ENCODE data around the gene IPMK. TPM values are rescaled to one million over a fixed set of nuclear protein-coding genes. Genes with fewer than 3 reads are reported as not detected.

The IPMK gene
- total and polyA plus RNA-seq, 3 experiments from 2014 or later, result 1.6 to 7.6 (median 7.0) TPM

DNA sequence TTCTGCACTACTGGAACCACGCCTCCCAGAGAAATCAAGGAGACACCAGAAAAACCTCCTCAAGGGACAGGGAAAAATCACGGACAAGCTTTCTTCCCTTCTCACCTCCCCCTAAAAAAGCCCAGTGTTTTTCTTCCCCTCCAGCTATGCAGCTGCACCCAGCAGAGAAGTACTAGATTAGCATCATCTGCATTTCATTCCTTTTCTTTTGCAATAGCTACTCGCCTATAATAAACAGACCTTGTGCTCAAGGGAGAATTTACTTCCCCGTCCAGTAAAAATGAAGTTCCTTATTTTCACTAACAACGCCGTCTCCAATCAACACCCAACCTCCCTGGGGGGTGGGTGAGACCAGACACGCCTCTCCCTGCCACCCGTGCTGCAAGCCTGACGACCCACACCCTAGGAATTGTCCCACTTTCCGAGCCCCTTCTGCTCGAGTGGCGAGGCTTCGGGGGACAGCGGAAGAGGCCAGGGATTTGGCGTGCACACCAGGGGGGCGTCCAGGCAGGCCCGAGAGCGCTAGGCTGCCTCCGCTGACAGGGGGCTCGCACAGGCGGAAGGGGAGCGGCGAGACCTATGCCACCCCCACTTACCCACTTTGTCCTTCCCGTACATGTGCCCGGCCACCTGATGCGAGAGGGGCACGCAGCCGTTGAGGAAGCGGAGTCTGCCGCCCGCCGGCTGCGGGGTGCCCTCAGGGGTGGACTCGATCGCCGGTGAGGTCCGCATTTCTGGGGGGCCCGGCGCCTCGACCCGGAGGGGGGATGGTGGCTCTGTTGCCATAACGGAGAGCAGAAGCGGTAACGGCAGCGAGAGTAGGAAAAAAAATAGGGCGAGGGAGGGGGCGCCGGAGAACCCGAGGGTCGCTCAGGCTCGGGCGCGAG lies 625 bp downstream of the IPMK start:
- H3K27ac Mint-ChIP-seq, result peak overlapping the region; percentile 96 to 99 (median 98)
- POLR2A ChIA-PET, result interaction anchor here (0.8 to 2.5 kb wide), 3 partner anchors 54 to 120 kb away, joined by 3 to 25 read pairs (median 3); partner anchors contain the start of gene TFAM
- peaks cover 0 to 25% (median 0%) of the 10 kb centered on the region in 3 donors for H3K36me3 Mint-ChIP-seq
- CTCF ChIA-PET, result interaction anchor here (0.8 kb wide), 1 partner anchor 32 kb away, joined by 3 read pairs; no protein-coding TSS in a partner anchor
- peak overlapping the region; percentile 92 to 99 (median 98) for H3K4me3 Mint-ChIP-seq
- no peaks in the 10 kb centered on the region for H3K9me3 Mint-ChIP-seq
- peak; percentile 24 to 67 (median 48) for DNase-seq
- Histone ChIP-seq H3K9me3 (ENCODE audit: low read length) (no peaks in the 10 kb centered on the region), H3K4me1 (ENCODE audit: insufficient read depth, low read length) (peaks cover 32% of the 10 kb centered on the region), H3K27me3 (ENCODE audit: insufficient read depth, low read length, poor library complexity, severe bottlenecking) (no peaks in the 10 kb centered on the region), H3K36me3 (ENCODE audit: insufficient read depth, low read length) (no peaks in the 10 kb centered on the region), H3K27ac (ENCODE audit: low read depth, low read length) (peak overlapping the region; percentile 85), H3K4me3 (ENCODE audit: low read length) (peak overlapping the region; percentile 77)
- H3K4me1 Mint-ChIP-seq, result peaks cover 41 to 71% (median 69%) of the 10 kb centered on the region in 3 donors
- no peaks in the 10 kb centered on the region for H3K27me3 Mint-ChIP-seq

GRCh38 chr10:58266003-58266825 lies 1.5 kb downstream of the IPMK start:
- Mint-ChIP-seq H3K4me1 (peaks cover 41 to 77% (median 72%) of the 10 kb centered on the region in 3 donors), H3K9me3 (no peaks in the 10 kb centered on the region), H3K4me3 (peak overlapping the region; percentile 92 to 99 (median 98)), H3K27me3 (no peaks in the 10 kb centered on the region), H3K36me3 (peaks cover 0 to 25% (median 0%) of the 10 kb centered on the region in 3 donors), H3K27ac (peak overlapping the region; percentile 96 to 99 (median 98))
- POLR2A ChIA-PET, result no interaction called here
- no peaks in the 10 kb centered on the region for H3K36me3 ChIP-seq (ENCODE audit: insufficient read depth, low read length)
- DNase-seq, result peak in 2 of 5 donors; percentile 28 to 35
- peak overlapping the region; percentile 77 for H3K4me3 ChIP-seq (ENCODE audit: low read length)
- no peaks in the 10 kb centered on the region for H3K27me3 ChIP-seq (ENCODE audit: insufficient read depth, low read length, poor library complexity, severe bottlenecking)
- peaks cover 32% of the 10 kb centered on the region for H3K4me1 ChIP-seq (ENCODE audit: insufficient read depth, low read length)
- CTCF ChIA-PET, result no interaction called here
- H3K27ac ChIP-seq (ENCODE audit: low read depth, low read length), result peak overlapping the region; percentile 85
- H3K9me3 ChIP-seq (ENCODE audit: low read length), result no peaks in the 10 kb centered on the region

- no peaks in the 10 kb centered on the region for H3K9me3 ChIP-seq (ENCODE audit: low read length)
- peak overlapping the region in 5 of 7 donors; percentile 1 to 67 (median 29) for H3K4me3 Mint-ChIP-seq
- H3K27ac ChIP-seq (ENCODE audit: low read depth, low read length), result peak overlapping the region; percentile 85
- no peaks in the 10 kb centered on the region for H3K27me3 Mint-ChIP-seq
- peaks cover 26% of the 10 kb centered on the region for H3K4me1 ChIP-seq (ENCODE audit: insufficient read depth, low read length)
- peak overlapping the region in 5 of 8 donors; percentile 7 to 76 (median 29) for H3K27ac Mint-ChIP-seq
- no peaks in the 10 kb centered on the region for H3K27me3 ChIP-seq (ENCODE audit: insufficient read depth, low read length, poor library complexity, severe bottlenecking)
- no peaks in the 10 kb centered on the region for H3K36me3 ChIP-seq (ENCODE audit: insufficient read depth, low read length)
- H3K36me3 Mint-ChIP-seq, result peaks cover 0 to 25% (median 0%) of the 10 kb centered on the region in 3 donors
- ChIA-PET POLR2A (no interaction called here), CTCF (no interaction called here)
- H3K9me3 Mint-ChIP-seq, result no peaks in the 10 kb centered on the region
- H3K4me1 Mint-ChIP-seq, result peaks cover 37 to 78% (median 75%) of the 10 kb centered on the region in 3 donors
- peak overlapping the region; percentile 77 for H3K4me3 ChIP-seq (ENCODE audit: low read length)
- no peak for DNase-seq
Observed at GRCh38 chr10:58265249-58265648, 2.4 kb downstream of the IPMK start.

GRCh38 chr10:58264780-58265179 lies 2.9 kb downstream of the IPMK start:
- Mint-ChIP-seq H3K27ac (peak overlapping the region in 3 of 8 donors; percentile 14 to 58 (median 42)), H3K4me3 (peak overlapping the region in 5 of 7 donors; percentile 8 to 67 (median 38)), H3K36me3 (peaks cover 0 to 25% (median 0%) of the 10 kb centered on the region in 3 donors), H3K9me3 (no peaks in the 10 kb centered on the region), H3K4me1 (peaks cover 32 to 78% (median 70%) of the 10 kb centered on the region in 3 donors), H3K27me3 (no peaks in the 10 kb centered on the region)
- peak in 1 of 5 donors; percentile 9 for DNase-seq
- POLR2A ChIA-PET, result no interaction called here
- Histone ChIP-seq H3K27me3 (ENCODE audit: insufficient read depth, low read length, poor library complexity, severe bottlenecking) (no peaks in the 10 kb centered on the region), H3K27ac (ENCODE audit: low read depth, low read length) (no peak overlapping the region), H3K36me3 (ENCODE audit: insufficient read depth, low read length) (no peaks in the 10 kb centered on the region), H3K4me3 (ENCODE audit: low read length) (no peak overlapping the region), H3K4me1 (ENCODE audit: insufficient read depth, low read length) (peaks cover 21% of the 10 kb centered on the region), H3K9me3 (ENCODE audit: low read length) (no peaks in the 10 kb centered on the region)
- CTCF ChIA-PET, result no interaction called here

DNA sequence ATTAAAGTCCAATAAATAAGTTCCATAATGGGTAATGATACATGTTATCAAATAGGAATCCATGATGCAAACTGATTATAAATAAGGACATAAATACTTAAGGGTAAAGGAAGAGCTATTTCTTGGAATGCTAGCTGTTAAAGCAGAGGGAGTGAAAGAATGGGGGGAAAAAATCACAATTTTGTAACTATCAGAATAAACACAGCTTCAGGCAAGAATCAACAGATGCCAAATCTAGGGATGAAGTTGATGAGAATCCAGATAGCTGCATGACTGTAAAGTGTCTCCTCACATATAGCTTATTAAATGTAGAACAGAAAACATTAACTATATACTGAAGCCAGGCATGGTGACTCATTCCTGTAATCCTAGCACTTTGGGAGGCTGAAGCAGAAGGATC lies 4.9 kb downstream of the IPMK start:
- Histone ChIP-seq H3K27ac (ENCODE audit: low read depth, low read length) (no peak overlapping the region), H3K27me3 (ENCODE audit: insufficient read depth, low read length, poor library complexity, severe bottlenecking) (no peaks in the 10 kb centered on the region), H3K4me1 (ENCODE audit: insufficient read depth, low read length) (peaks cover 17% of the 10 kb centered on the region), H3K9me3 (ENCODE audit: low read length) (no peaks in the 10 kb centered on the region), H3K36me3 (ENCODE audit: insufficient read depth, low read length) (no peaks in the 10 kb centered on the region), H3K4me3 (ENCODE audit: low read length) (no peak overlapping the region)
- Mint-ChIP-seq H3K27me3 (no peaks in the 10 kb centered on the region), H3K4me3 (no peak overlapping the region), H3K4me1 (peaks cover 28 to 67% (median 60%) of the 10 kb centered on the region in 3 donors), H3K9me3 (no peaks in the 10 kb centered on the region), H3K27ac (peak overlapping the region in 1 of 8 donors; percentile 1), H3K36me3 (peaks cover 0 to 13% (median 0%) of the 10 kb centered on the region in 3 donors)
- POLR2A ChIA-PET, result no interaction called here
- CTCF ChIA-PET, result interaction anchor here (0.7 to 1.0 kb wide), 2 partner anchors 37 to 122 kb away, joined by 3 read pairs; partner anchors contain the start of gene TFAM
- no peak for DNase-seq

GRCh38 chr10:58260334-58260733 lies 7.4 kb downstream of the IPMK start:
- Histone ChIP-seq H3K27ac (ENCODE audit: low read depth, low read length) (no peak overlapping the region), H3K36me3 (ENCODE audit: insufficient read depth, low read length) (no peaks in the 10 kb centered on the region), H3K4me1 (ENCODE audit: insufficient read depth, low read length) (peaks cover 9% of the 10 kb centered on the region), H3K9me3 (ENCODE audit: low read length) (no peaks in the 10 kb centered on the region), H3K4me3 (ENCODE audit: low read length) (no peak overlapping the region), H3K27me3 (ENCODE audit: insufficient read depth, low read length, poor library complexity, severe bottlenecking) (no peaks in the 10 kb centered on the region)
- no peak for DNase-seq
- Mint-ChIP-seq H3K4me1 (peaks cover 12 to 56% (median 42%) of the 10 kb centered on the region in 3 donors), H3K36me3 (peaks cover 2 to 4% (median 3%) of the 10 kb centered on the region in 3 donors), H3K4me3 (no peak overlapping the region), H3K9me3 (no peaks in the 10 kb centered on the region), H3K27me3 (no peaks in the 10 kb centered on the region), H3K27ac (no peak overlapping the region)
- CTCF ChIA-PET, result no interaction called here
- POLR2A ChIA-PET, result no interaction called here

- no peak overlapping the region for H3K27ac Mint-ChIP-seq
- Histone ChIP-seq H3K27me3 (ENCODE audit: insufficient read depth, low read length, poor library complexity, severe bottlenecking) (no peaks in the 10 kb centered on the region), H3K9me3 (ENCODE audit: low read length) (no peaks in the 10 kb centered on the region), H3K4me3 (ENCODE audit: low read length) (no peak overlapping the region), H3K4me1 (ENCODE audit: insufficient read depth, low read length) (no peaks in the 10 kb centered on the region), H3K27ac (ENCODE audit: low read depth, low read length) (no peak overlapping the region), H3K36me3 (ENCODE audit: insufficient read depth, low read length) (no peaks in the 10 kb centered on the region)
- H3K27me3 Mint-ChIP-seq, result no peaks in the 10 kb centered on the region
- DNase-seq, result no peak
- no peak overlapping the region for H3K4me3 Mint-ChIP-seq
- POLR2A ChIA-PET, result no interaction called here
- peaks cover 0 to 2% (median 0%) of the 10 kb centered on the region in 5 donors for H3K9me3 Mint-ChIP-seq
- peaks cover 3 to 7% (median 4%) of the 10 kb centered on the region in 3 donors for H3K36me3 Mint-ChIP-seq
- H3K4me1 Mint-ChIP-seq, result peaks cover 2 to 44% (median 33%) of the 10 kb centered on the region in 3 donors
- CTCF ChIA-PET, result no interaction called here
Observed at GRCh38 chr10:58258977-58259692, 8.6 kb downstream of the IPMK start.

All from CD8-positive, alpha-beta memory T cell (primary cell).